A549 (cell line): ENCODE results near the gene NTMT2.

ENCODE experiments used
- CTCF ChIP-seq: fragments of >200 bp; sonication (Bioruptor Twin); formaldehyde crosslinking; IDR thresholded peaks from 3 replicates; pipeline ENCODE4 v1.5.1; 2016
- ELK1 ChIP-seq: fragments of 150-350 bp; IDR thresholded peaks from 2 replicates; pipeline ENCODE4 v1.6.1; 2014; ENCODE audit warnings: low read depth, mild to moderate bottlenecking, low read length
- GATA3 ChIP-seq: IDR thresholded peaks from 2 replicates; pipeline ENCODE4 v1.6.1; 2012; ENCODE audit warnings: borderline replicate concordance
- HDAC2 ChIP-seq: fragments of 200-600 bp; sonication (generic); IDR thresholded peaks from 2 replicates; pipeline ENCODE4 v1.6.1; 2016
- HOXA7 ChIP-seq: fragments of 250-450 bp; sonication (Bioruptor Pico); IDR thresholded peaks from 2 replicates; pipeline ENCODE4 v1.5.0; 2020; ENCODE audit warnings: mild to moderate bottlenecking, moderate library complexity
- MAZ ChIP-seq: fragments of 150-350 bp; IDR thresholded peaks from 2 replicates; pipeline ENCODE4 v1.6.1; 2014; ENCODE audit warnings: antibody characterized with exemption, low read depth, low read length, borderline replicate concordance
- MYC ChIP-seq: IDR thresholded peaks from 2 replicates; pipeline ENCODE4 v1.6.1; 2012; ENCODE audit warnings: mild to moderate bottlenecking, inconsistent platforms, low read length, improper control_type of control experiment, borderline replicate concordance
- NR3C1 ChIP-seq: fragments of >200 bp; sonication (Bioruptor Twin); formaldehyde crosslinking; IDR thresholded peaks from 3 replicates; pipeline ENCODE4 v1.6.1; 2017
- PHF8 ChIP-seq: fragments of 200-600 bp; sonication (generic); IDR thresholded peaks from 2 replicates; pipeline ENCODE4 v1.6.1; 2016; ENCODE audit warnings: low read depth, mild to moderate bottlenecking, antibody characterized with exemption, moderate library complexity, borderline replicate concordance
- POLR2A ChIP-seq: IDR thresholded peaks from 2 replicates; pipeline ENCODE4 v1.6.1; 2012; ENCODE audit warnings: mild to moderate bottlenecking, low read length
- RNF2 ChIP-seq: fragments of 200-600 bp; sonication (generic); IDR thresholded peaks from 2 replicates; pipeline ENCODE4 v1.6.1; 2016; ENCODE audit warnings: low read depth, mild to moderate bottlenecking, antibody characterized with exemption, moderate library complexity, borderline replicate concordance
- ZNF302 ChIP-seq: fragments of 250-450 bp; sonication (Bioruptor Pico); IDR thresholded peaks from 2 replicates; pipeline ENCODE4 v1.9.0; 2021; ENCODE audit warnings: inconsistent platforms, mild to moderate bottlenecking, moderate library complexity
- TF ChIP-seq, protein P1 (sequence below): IDR thresholded peaks from 2 replicates; pipeline ENCODE4 v1.6.1; 2012

GRCh38 chr1:170114906-170115305, 30.9 kb upstream of the NTMT2 start:
- no peak for TF ChIP-seq CTCF
- TF ChIP-seq HOXA7: no peak
- TF ChIP-seq POLR2A: no peak
- no peak for TF ChIP-seq MYC
- no peak for TF ChIP-seq GATA3
- TF ChIP-seq HDAC2: no peak
- TF ChIP-seq RNF2: no peak
- no peak for TF ChIP-seq PHF8
- no peak for TF ChIP-seq MAZ
- TF ChIP-seq ELK1: no peak
- no peak for TF ChIP-seq ZNF302 (CRISPR knock-in tag)
- TF ChIP-seq, protein P1, sequence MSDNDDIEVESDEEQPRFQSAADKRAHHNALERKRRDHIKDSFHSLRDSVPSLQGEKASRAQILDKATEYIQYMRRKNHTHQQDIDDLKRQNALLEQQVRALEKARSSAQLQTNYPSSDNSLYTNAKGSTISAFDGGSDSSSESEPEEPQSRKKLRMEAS: no peak
- no peak for TF ChIP-seq NR3C1
